ENCODE data around the gene DLG2.

DLG2 gene

DNA sequence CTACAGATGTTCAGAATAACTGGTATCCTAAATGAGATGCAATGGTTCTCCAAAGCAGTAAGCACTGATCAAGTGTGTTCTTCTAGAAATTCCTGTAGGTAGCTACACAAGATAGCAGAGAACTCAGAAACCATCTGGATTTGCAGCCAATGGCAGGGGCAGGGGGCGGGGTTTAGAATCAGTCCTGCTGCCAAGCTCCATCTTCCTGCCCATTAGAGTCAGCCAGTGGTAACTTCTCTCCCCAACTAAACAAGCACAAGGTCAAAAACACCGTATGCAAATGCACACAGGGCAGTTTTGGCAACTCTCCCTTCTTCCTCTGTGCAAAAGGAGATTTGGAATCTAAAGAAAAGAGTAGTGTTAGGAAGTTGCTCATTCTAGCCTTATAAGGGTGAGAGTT, 2103.5 kb downstream of the DLG2 start:
- no peak for FAIRE-seq

DNA sequence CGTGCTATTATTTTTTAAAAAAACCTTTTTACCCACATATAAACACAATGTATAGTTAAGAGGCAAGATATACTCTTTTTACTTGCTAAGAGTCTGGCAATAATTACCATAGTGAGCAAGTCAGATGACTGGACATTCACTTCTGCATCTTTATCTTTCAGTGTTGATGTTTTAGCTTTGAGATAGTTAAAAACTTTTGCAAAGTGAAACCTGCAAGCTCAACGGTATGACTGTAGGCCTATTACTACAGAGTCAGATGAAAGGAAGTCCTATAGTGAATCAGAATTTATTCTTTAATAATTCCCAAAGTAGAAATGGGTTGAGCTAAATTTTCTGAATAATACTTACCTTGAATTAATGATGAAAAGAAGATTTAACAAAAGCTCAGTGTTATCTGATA, 2104.2 kb downstream of the DLG2 start:
- no peak for FAIRE-seq

DNA sequence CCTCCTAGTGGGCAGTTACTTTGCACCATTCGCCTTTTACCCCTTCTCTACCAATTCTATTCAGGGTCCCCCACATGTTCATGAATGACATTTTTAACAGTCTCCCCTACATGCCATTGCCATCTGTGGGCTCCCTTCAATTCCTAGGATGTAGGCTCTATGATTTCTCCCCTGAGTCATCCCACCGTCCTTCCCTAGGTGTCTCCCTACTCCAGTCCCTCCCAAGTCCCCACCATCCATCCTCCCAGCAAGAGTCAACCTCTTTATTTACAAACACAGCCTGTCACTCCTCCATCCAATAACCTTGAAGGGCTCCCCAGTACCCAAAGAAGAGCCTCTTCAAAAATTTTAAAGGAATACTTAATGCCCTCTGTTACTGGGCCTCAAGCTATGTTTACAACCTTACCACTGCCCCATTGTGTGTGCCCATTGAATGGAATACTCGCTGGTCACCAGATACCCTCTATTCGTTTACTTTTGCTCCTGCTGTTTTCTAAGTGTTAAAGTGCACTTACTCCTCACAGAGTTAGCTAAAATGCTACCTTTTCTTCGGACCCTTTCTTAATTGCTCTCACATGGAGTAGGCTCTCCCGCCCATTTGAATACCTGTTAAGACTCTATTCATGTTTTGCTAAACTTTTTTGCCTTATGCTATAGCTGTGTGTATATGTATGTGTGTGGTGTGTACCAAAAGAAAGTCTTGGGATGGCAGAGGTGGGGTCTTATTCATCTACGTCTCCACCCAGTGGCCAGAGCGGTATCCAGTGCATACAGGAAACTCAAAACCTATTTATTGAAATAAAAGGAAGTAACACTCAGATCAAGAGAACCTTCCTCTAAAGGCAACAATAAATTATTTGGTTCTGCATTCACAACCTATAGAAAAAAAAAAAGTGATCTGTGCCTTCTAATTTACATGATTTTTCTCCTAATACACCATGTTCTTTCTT, 2105.2 kb downstream of the DLG2 start:
- no peak for FAIRE-seq

GRCh38 chr11:83520849-83521248, 2106.3 kb downstream of the DLG2 start:
- FAIRE-seq = no peak

GRCh38 chr11:83511646-83512045, 2115.5 kb downstream of the DLG2 start:
- no peak for FAIRE-seq

GRCh38 chr11:83510530-83511460, 2116.3 kb downstream of the DLG2 start:
- FAIRE-seq = no peak

DNA sequence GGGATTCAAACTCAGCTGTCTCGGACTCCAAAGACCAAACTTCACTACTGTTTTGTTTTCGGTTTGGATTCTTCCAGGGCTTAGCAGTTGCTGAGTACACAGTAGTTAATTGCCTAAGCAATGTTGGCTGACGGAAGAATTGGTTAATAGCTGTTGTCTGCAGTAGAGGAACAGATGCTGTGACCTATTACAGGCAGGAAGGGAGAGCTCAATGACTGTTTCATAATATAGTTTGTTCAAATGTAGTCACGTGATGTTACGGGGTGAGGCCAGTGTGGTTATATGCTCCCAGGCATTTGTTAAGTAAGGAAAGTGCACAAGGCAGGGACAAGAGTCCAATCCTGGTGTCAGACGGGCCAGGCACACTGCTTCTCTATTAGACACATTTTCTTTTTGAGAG, 2118.3 kb downstream of the DLG2 start:
- no peak for FAIRE-seq

GRCh38 chr11:83502041-83502440, 2125.1 kb downstream of the DLG2 start:
- FAIRE-seq = no peak

DNA sequence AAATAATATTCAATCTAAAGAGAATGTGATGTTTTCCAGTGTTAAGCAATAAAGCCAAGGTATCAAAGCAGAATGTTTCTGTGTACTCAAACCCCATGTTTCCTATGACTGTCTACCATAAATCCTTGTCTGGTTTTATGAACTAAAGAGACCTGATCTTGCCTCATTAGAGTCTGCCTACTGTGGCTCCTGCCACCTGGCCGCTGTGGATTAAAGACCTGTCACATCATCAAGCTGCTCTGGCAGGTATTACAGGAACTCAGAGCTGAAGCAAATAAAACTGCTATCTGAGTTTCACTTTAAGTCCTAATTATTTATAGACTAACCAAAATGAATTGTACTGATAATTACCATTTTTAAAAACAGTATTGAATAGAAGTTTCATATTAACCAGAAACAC, 2133.2 kb downstream of the DLG2 start:
- FAIRE-seq = no peak

DNA sequence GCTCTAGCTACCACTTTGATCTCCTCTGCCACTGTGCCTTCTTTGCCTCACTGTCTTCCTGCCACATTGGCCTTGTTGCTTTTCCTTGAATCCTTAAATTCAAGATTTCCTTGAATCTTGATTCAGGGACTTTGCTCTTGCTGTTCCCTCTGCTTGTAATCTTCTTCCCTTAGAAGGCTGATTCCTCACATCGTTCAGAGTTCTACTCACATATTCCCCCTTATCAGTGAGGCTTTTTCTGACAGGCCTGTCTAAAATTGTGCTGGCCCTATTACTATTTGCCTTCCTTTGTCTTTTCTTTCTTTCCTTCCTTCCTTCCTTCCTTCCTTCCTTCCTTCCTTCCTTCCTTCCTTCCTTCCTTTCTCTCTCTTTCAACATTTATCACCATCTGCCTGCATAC, 2134.1 kb downstream of the DLG2 start:
- no peak for FAIRE-seq

- FAIRE-seq = no peak
These were observed 2143.3 kb downstream of the DLG2 start for GRCh38 chr11:83483808-83484207.

DNA sequence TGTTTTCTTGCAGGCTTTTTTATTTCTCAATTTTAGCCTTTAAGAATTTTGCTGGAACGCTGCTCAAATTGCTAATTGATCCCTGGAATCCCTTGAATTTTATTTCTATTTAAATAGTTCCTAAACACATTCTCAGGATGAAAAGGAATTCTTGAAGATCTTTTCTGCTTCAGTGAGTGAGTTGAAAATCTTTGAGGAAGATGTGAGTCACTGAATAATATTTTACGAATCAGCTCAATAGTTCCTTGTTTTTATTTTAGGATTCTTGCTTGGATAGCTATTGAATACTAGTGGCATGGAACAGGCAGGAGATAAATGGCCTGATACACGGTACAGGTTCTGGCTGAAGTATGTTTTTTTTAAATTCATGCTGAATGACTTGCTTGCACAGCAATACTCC, 2146.3 kb downstream of the DLG2 start:
- FAIRE-seq = no peak

DNA sequence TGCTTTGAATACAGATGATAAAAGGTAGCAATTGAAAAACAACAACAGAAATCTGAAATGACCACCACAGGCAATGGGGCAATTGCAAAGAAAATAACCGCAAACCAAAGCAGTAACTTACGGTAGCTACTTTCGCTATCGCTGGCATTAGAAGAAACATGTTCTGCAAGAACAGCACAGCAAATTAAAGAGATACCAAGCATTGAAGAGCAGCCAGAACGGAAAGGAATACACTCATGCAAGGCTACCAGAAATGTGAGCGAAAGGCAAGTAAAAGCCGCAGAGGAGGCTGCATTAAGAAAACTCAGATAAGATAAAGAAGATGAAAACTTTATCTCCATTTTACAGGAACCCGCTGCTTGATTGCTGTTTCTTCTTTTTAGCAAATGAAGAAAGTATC, 2146.9 kb downstream of the DLG2 start:
- FAIRE-seq = no peak

GRCh38 chr11:83477772-83478171, 2149.4 kb downstream of the DLG2 start:
- no peak for FAIRE-seq

DNA sequence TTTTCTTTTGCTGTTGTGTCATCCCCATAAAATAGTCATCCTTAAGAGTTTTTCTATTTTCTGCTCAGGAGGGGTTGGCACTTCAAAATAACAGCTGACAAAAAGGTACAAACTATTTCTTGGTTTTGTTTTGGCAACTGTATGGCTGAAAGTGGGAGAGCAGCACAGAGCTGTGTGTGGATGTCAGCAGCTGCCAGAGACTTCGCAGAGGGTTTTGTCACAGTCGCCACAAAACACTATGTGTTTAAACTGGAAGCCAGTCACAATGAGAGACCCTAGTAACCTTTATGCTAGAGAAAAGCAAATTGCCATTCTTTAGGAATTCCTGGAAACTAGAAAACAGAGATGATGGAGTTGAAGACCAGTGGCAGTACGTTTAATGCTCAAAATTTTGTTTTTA, 2151.4 kb downstream of the DLG2 start:
- no peak for FAIRE-seq

DNA sequence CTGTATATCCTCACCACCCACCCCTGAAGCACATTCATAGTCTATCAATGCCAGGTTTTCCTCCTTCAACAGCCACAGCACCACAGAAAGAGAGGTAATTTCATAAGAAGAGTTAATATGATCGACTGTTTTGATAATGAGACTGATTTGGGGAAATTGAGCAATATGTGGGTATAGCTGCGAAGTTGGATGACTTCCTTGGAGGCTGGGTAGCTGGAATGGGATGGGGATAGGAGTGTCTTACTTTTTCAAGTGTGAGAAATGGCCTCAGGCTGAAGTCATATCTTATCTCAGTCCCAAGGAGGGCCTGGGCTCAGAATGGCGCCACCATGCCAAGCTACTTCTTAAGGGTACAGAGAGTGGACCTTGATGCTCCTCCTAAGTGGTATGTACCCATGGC, 2153.4 kb downstream of the DLG2 start:
- no peak for FAIRE-seq

- FAIRE-seq = no peak
These were observed 2154.3 kb downstream of the DLG2 start for GRCh38 chr11:83472806-83473205.

GRCh38 chr11:83471831-83472727, 2155.1 kb downstream of the DLG2 start:
- peak; percentile 89 for FAIRE-seq

DNA sequence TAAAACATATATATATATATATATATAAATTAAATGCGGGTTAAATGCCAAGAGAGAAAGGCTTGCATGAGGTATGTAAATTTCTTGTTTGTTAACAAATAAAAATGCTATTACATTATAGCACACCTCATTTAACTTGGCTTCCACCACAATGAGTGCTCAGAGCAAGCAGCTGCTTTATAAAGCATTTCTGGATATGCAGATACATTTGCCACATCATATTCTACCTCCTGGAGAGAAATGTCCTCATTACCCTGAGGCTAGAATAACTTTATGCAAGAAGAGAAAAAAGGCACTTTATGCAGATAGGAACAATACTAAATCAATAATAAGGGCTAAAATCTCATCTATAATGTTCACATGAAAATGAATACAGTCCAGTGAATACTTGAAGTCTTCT, 2159.3 kb downstream of the DLG2 start:
- FAIRE-seq = no peak

- FAIRE-seq = no peak
These were observed 2162.8 kb downstream of the DLG2 start for GRCh38 chr11:83464160-83464944.

GRCh38 chr11:83459798-83460197, 2167.3 kb downstream of the DLG2 start:
- no peak for FAIRE-seq

DNA sequence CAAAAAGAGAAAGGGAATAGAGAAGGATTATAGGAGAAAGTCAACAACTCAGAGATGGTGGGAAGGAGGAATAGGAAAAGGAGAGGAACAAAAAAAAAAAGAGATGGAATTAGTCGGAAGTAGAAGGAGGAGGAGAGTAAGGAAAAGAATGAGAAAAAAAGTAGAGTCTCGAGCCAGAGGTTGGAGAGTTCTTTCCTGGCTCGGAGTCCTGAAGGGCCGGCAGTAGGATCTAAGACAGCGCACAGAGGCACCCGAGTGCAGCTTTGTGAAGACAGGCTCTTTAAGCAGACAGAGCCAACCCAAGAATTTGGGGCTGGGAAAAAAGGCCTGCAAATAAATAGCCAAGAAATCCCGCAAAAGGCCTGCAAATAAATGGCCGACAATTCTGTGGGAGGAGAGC, 2170.6 kb downstream of the DLG2 start:
- FAIRE-seq = no peak

Measured in endometrium (tissue), 2 donors.